Measurements from ENCODE around the gene TMEM120B. TPM values are rescaled to one million over a fixed set of nuclear protein-coding genes. Genes with fewer than 3 reads are reported as not detected.
A peak's percentile ranks its signal among the peaks of the same experiment; 100 is the strongest.

Gene TMEM120B
- total and polyA plus RNA-seq, 2 of the 4 experiments (the other 2 are of a cell fraction) = 10.6 to 18.4 TPM

GRCh38 chr12:121811434-121812319, 99.1 kb downstream of the TMEM120B start:
- peak; percentile 86 for ATAC-seq (ENCODE audit: low read depth)
- no peak overlapping the region for H3K18ac ChIP-seq (ENCODE audit: low read depth, low read length)
- H2BK15ac ChIP-seq (ENCODE audit: low read depth, low read length) = no peak overlapping the region
- no peak overlapping the region for H4K5ac ChIP-seq (ENCODE audit: low read depth, low read length)
- peak overlapping the region; percentile 71 for H3K4ac ChIP-seq (ENCODE audit: low read depth, low read length)
- BruUV-seq (replicated peaks) = no TSS peak
- peak overlapping the region; percentile 41 for H3K23ac ChIP-seq (ENCODE audit: low read depth, low read length)
- DNase-seq = peak; percentile 66
- in situ Hi-C loops (cut with MboI; ENCODE audit: low sequenced_read_pairs) (no loop called here), intact Hi-C loops (cut with micrococcal nuclease) (loop anchor here (1.0 kb wide), 3 partner anchors 16 to 77 kb away; partner anchors contain the start of gene PSMD9), dilution Hi-C loops (cut with HindIII; ENCODE audit: low sequenced_read_pairs, unreplicated experiment) (no loop called here)
- H2AFZ ChIP-seq (replicated peaks; ENCODE audit: low read length, poor library complexity) = peak overlapping the region; percentile 81
- no peaks in the 10 kb centered on the region for H3K9me3 ChIP-seq (ENCODE audit: control insufficient read depth, insufficient read depth, low read length)
- 30% methylated on average over 6 of the region's 46 CpGs; no CpG with 5 or more reads in 1 of the 2 experiments for WGBS, 2 experiments (ENCODE audit: extremely low coverage in 2 of 2, insufficient read length in 1 of 2)
- peak overlapping the region; percentile 88 for H3K4me2 ChIP-seq (ENCODE audit: low read depth, low read length)
- peak overlapping the region; percentile 50 for H3K4me3 ChIP-seq (ENCODE audit: insufficient read depth, low read depth, low read length)
- H2BK120ac ChIP-seq (ENCODE audit: low read depth, low read length) = peak overlapping the region; percentile 13; the same call in 1 of the 2 replicates
- no peak overlapping the region for H2BK20ac ChIP-seq (ENCODE audit: low read depth, low read length)
- peak overlapping the region; percentile 53 for H2BK5ac ChIP-seq (ENCODE audit: low read depth, low read length, poor library complexity, severe bottlenecking)
- peaks cover 56% of the 10 kb centered on the region for H4K20me1 ChIP-seq (ENCODE audit: insufficient read depth, low read length)
- H3K9ac ChIP-seq (ENCODE audit: low read depth, low read length) = peak overlapping the region; percentile 39
- CTCF ChIA-PET = interaction anchor here (0.7 to 4.1 kb wide), 9 partner anchors 9 to 104 kb away, joined by 3 to 49 read pairs (median 3); partner anchors contain the start of genes RHOF and TMEM120B
- POLR2A ChIA-PET (ENCODE audit: unreplicated experiment) = interaction anchor here (0.6 to 2.4 kb wide), 6 partner anchors 8 to 233 kb away, joined by 3 to 20 read pairs (median 4); partner anchors contain the start of genes RHOF and SETD1B
- H3K79me1 ChIP-seq (ENCODE audit: low read depth in 1 of 2, low read length in 2 of 2) = peaks cover 36 to 75% of the 10 kb centered on the region in 2 experiments
- H3K56ac ChIP-seq (ENCODE audit: extremely low read depth, insufficient read depth, low read length) = peak overlapping the region; percentile 21; the same call in 1 of the 2 replicates
- peaks cover 60% of the 10 kb centered on the region for H3K36me3 ChIP-seq (ENCODE audit: control insufficient read depth, insufficient read depth, low read length)
- peak overlapping the region; percentile 53 for H4K91ac ChIP-seq (ENCODE audit: insufficient read depth, low read depth, low read length)
- no peaks in the 10 kb centered on the region for H3K27me3 ChIP-seq (ENCODE audit: control insufficient read depth, insufficient read depth, low read length)
- H3K9me1 ChIP-seq (ENCODE audit: insufficient read depth, low read length) = no peaks in the 10 kb centered on the region
- H3K27ac ChIP-seq (ENCODE audit: insufficient read depth, low read length) = peak overlapping the region; percentile 58
- peak overlapping the region in 1 of 2 experiments; percentile 24; a peak in 1 of 4 replicates for H4K8ac ChIP-seq (ENCODE audit: low read depth in 2 of 2, low read length in 2 of 2)
- H2AK9ac ChIP-seq (replicated peaks; ENCODE audit: low read depth, low read length, poor library complexity) = peak overlapping the region; percentile 94
- H3K4me1 ChIP-seq (ENCODE audit: control insufficient read depth, insufficient read depth, low read length) = peaks cover 19% of the 10 kb centered on the region
- peak overlapping the region; percentile 20 for H2AK5ac ChIP-seq (ENCODE audit: low read depth, low read length)
- peak overlapping the region; percentile 13; the same call in 1 of the 2 replicates for H3K14ac ChIP-seq (replicated peaks; ENCODE audit: low read depth, low read length)
- TF ChIP-seq RFX5 (IDR thresholded peaks at IDR 0.05; ENCODE audit: low read depth, low read length) (no peak), NFE2L2 (IDR thresholded peaks at IDR 0.05; ENCODE audit: low read depth, low read length) (no peak), POLR2A (IDR thresholded peaks at IDR 0.05; ENCODE audit: low read depth, low read length) (no peak), CEBPB (IDR thresholded peaks at IDR 0.05; ENCODE audit: low read depth, low read length) (peak; percentile 8; the same call in 1 of the 2 replicates), RAD21 (IDR thresholded peaks at IDR 0.05; ENCODE audit: low read length) (peak; percentile 88), MXI1 (IDR thresholded peaks at IDR 0.05; ENCODE audit: borderline replicate concordance, low read depth, low read length) (peak; percentile 54; the same call in 1 of the 2 replicates), SMC3 (IDR thresholded peaks at IDR 0.05; ENCODE audit: low read depth, low read length) (peak; percentile 78), CTCF (conservative IDR thresholded peaks at IDR 0.05; ENCODE audit: low read depth, low read length) (peak; percentile 94), USF2 (IDR thresholded peaks at IDR 0.05; ENCODE audit: low read depth, low read length) (no peak), CHD1 (IDR thresholded peaks at IDR 0.05; ENCODE audit: low read depth, low read length) (no peak), MAZ (IDR thresholded peaks at IDR 0.05; ENCODE audit: borderline replicate concordance, low read depth, low read length) (no peak), BHLHE40 (IDR thresholded peaks at IDR 0.05; ENCODE audit: low read depth, low read length) (no peak; the same call in 1 of the 2 replicates), MAFK (IDR thresholded peaks at IDR 0.05; ENCODE audit: low read depth, low read length) (no peak)

Measured in IMR-90 (cell line).